ENCODE measurements around the gene NANP. TPM values are rescaled to one million over a fixed set of nuclear protein-coding genes. Genes with fewer than 3 reads are reported as not detected.
A peak's percentile ranks its signal among the peaks of the same experiment; 100 is the strongest.

NANP gene
- total RNA-seq, 1 donor: 11.2 TPM

GRCh38 chr20:25580711-25581110 is 43.1 kb downstream of the NANP start:
- DNase-seq (ENCODE audit: insufficient read length, low spot score, missing footprints): peak; percentile 84
- no peak overlapping the region for H3K4me3 ChIP-seq (ENCODE audit: insufficient read depth, low read length)
- no peak for TF ChIP-seq CTCF (IDR thresholded peaks at IDR 0.05; ENCODE audit: extremely low read depth, low read depth, low read length)
- H3K27me3 ChIP-seq (ENCODE audit: insufficient read depth, low read length): no peaks in the 10 kb centered on the region
- H3K27ac ChIP-seq (ENCODE audit: low read depth, low read length): no peak overlapping the region
- no peaks in the 10 kb centered on the region for H3K36me3 ChIP-seq (ENCODE audit: insufficient read depth, low read length)
- H2AFZ ChIP-seq (ENCODE audit: low read length): no peak overlapping the region
- no peaks in the 10 kb centered on the region for H3K9me3 ChIP-seq (ENCODE audit: low read depth, low read length)
- peaks cover 12% of the 10 kb centered on the region for H3K4me1 ChIP-seq (ENCODE audit: insufficient read depth, low read length)
- H4K20me1 ChIP-seq (ENCODE audit: insufficient read depth, low read length): peaks cover 3% of the 10 kb centered on the region
- peaks cover 43% of the 10 kb centered on the region for H3K79me2 ChIP-seq (ENCODE audit: insufficient read depth, low read length)
- no peak overlapping the region for H3K4me2 ChIP-seq (ENCODE audit: insufficient read depth, low read length)

- no peak overlapping the region for H3K4me3 ChIP-seq (ENCODE audit: insufficient read depth, low read length)
- peaks cover 3% of the 10 kb centered on the region for H4K20me1 ChIP-seq (ENCODE audit: insufficient read depth, low read length)
- H3K9me3 ChIP-seq (ENCODE audit: low read depth, low read length): no peaks in the 10 kb centered on the region
- H3K79me2 ChIP-seq (ENCODE audit: insufficient read depth, low read length): peaks cover 43% of the 10 kb centered on the region
- no peaks in the 10 kb centered on the region for H3K36me3 ChIP-seq (ENCODE audit: insufficient read depth, low read length)
- no peak overlapping the region for H3K4me2 ChIP-seq (ENCODE audit: insufficient read depth, low read length)
- H3K4me1 ChIP-seq (ENCODE audit: insufficient read depth, low read length): peaks cover 13% of the 10 kb centered on the region
- no peaks in the 10 kb centered on the region for H3K27me3 ChIP-seq (ENCODE audit: insufficient read depth, low read length)
- no peak for TF ChIP-seq CTCF (IDR thresholded peaks at IDR 0.05; ENCODE audit: extremely low read depth, low read depth, low read length)
- peak; percentile 46 for DNase-seq (ENCODE audit: insufficient read length, low spot score, missing footprints)
- no peak overlapping the region for H2AFZ ChIP-seq (ENCODE audit: low read length)
- H3K27ac ChIP-seq (ENCODE audit: low read depth, low read length): no peak overlapping the region
These were observed 44.6 kb downstream of the NANP start for GRCh38 chr20:25579081-25579770.

- H3K4me3 ChIP-seq (ENCODE audit: insufficient read depth, low read length): no peak overlapping the region
- H3K27me3 ChIP-seq (ENCODE audit: insufficient read depth, low read length): no peaks in the 10 kb centered on the region
- H4K20me1 ChIP-seq (ENCODE audit: insufficient read depth, low read length): peaks cover 4% of the 10 kb centered on the region
- no peak for DNase-seq (ENCODE audit: insufficient read length, low spot score, missing footprints)
- no peaks in the 10 kb centered on the region for H3K36me3 ChIP-seq (ENCODE audit: insufficient read depth, low read length)
- H3K4me1 ChIP-seq (ENCODE audit: insufficient read depth, low read length): peaks cover 22% of the 10 kb centered on the region
- H3K27ac ChIP-seq (ENCODE audit: low read depth, low read length): no peak overlapping the region
- H2AFZ ChIP-seq (ENCODE audit: low read length): no peak overlapping the region
- no peaks in the 10 kb centered on the region for H3K9me3 ChIP-seq (ENCODE audit: low read depth, low read length)
- TF ChIP-seq CTCF (IDR thresholded peaks at IDR 0.05; ENCODE audit: extremely low read depth, low read depth, low read length): no peak
- no peak overlapping the region for H3K4me2 ChIP-seq (ENCODE audit: insufficient read depth, low read length)
- H3K79me2 ChIP-seq (ENCODE audit: insufficient read depth, low read length): peaks cover 40% of the 10 kb centered on the region
These were observed 46.9 kb downstream of the NANP start for GRCh38 chr20:25576783-25577530.

- Histone ChIP-seq H3K27ac (ENCODE audit: low read depth, low read length) (peak overlapping the region; percentile 73), H2AFZ (ENCODE audit: low read length) (no peak overlapping the region), H4K20me1 (ENCODE audit: insufficient read depth, low read length) (peaks cover 6% of the 10 kb centered on the region), H3K27me3 (ENCODE audit: insufficient read depth, low read length) (no peaks in the 10 kb centered on the region), H3K4me1 (ENCODE audit: insufficient read depth, low read length) (peaks cover 20% of the 10 kb centered on the region), H3K36me3 (ENCODE audit: insufficient read depth, low read length) (no peaks in the 10 kb centered on the region), H3K4me3 (ENCODE audit: insufficient read depth, low read length) (no peak overlapping the region), H3K9me3 (ENCODE audit: low read depth, low read length) (no peaks in the 10 kb centered on the region), H3K4me2 (ENCODE audit: insufficient read depth, low read length) (no peak overlapping the region), H3K79me2 (ENCODE audit: insufficient read depth, low read length) (peaks cover 36% of the 10 kb centered on the region)
- no peak for DNase-seq (ENCODE audit: insufficient read length, low spot score, missing footprints)
- peak; percentile 47 for TF ChIP-seq CTCF (IDR thresholded peaks at IDR 0.05; ENCODE audit: extremely low read depth, low read depth, low read length)
These were observed 49.4 kb downstream of the NANP start for GRCh38 chr20:25574411-25574810.
